ENCODE measurements around the gene GOLGA8J.
"Not testable (repeated sequence)": the region's sequence is repeated elsewhere in the genome, so short reads cannot be mapped to it uniquely, and the experiment has no call there.

The GOLGA8J gene

GRCh38 chr15:30082655-30083054 is at the start of gene GOLGA8J:
Gene GOLGA8J (plus strand): TSS chr15:30082955. CDS start chr15:30083053, 98 bp downstream.
- DNase-seq: not testable (repeated sequence)

- DNase-seq: no peak
Observed at GRCh38 chr15:30033211-30033610, 49.5 kb upstream of the GOLGA8J start.

- DNase-seq: no peak
Observed at GRCh38 chr15:30033763-30034162, 49.0 kb upstream of the GOLGA8J start.

GRCh38 chr15:30036036-30036703 is 46.6 kb upstream of the GOLGA8J start:
- no peak for DNase-seq

- no peak for DNase-seq
Observed at GRCh38 chr15:30038667-30039523, 43.9 kb upstream of the GOLGA8J start.

- no peak for DNase-seq
Observed at GRCh38 chr15:30041868-30042267, 40.9 kb upstream of the GOLGA8J start.

- DNase-seq: no peak
Observed at GRCh38 chr15:30042556-30042955, 40.2 kb upstream of the GOLGA8J start.

- DNase-seq: peak; percentile 5
Observed at GRCh38 chr15:30043211-30043655, 39.5 kb upstream of the GOLGA8J start.

- DNase-seq: no peak
Observed at GRCh38 chr15:30044377-30044776, 38.4 kb upstream of the GOLGA8J start.

- not testable (repeated sequence) for DNase-seq
Observed at GRCh38 chr15:30044826-30045225, 37.9 kb upstream of the GOLGA8J start.

- not testable (repeated sequence) for DNase-seq
Observed at GRCh38 chr15:30045248-30046041, 37.3 kb upstream of the GOLGA8J start.

- DNase-seq: no peak
Observed at GRCh38 chr15:30046430-30046829, 36.3 kb upstream of the GOLGA8J start.

- no peak for DNase-seq
Observed at GRCh38 chr15:30055604-30056003, 27.2 kb upstream of the GOLGA8J start.

GRCh38 chr15:30056166-30056565 is 26.6 kb upstream of the GOLGA8J start:
- DNase-seq: no peak

- no peak for DNase-seq
Observed at GRCh38 chr15:30059771-30060170, 23.0 kb upstream of the GOLGA8J start.

GRCh38 chr15:30062881-30063280 is 19.9 kb upstream of the GOLGA8J start:
- no peak for DNase-seq

- no peak for DNase-seq
Observed at GRCh38 chr15:30063835-30064546, 18.8 kb upstream of the GOLGA8J start.

GRCh38 chr15:30065025-30065801 is 17.5 kb upstream of the GOLGA8J start:
- no peak for DNase-seq

GRCh38 chr15:30068326-30068725 is 14.4 kb upstream of the GOLGA8J start:
- DNase-seq: no peak

- no peak for DNase-seq
Observed at GRCh38 chr15:30072630-30073029, 10.1 kb upstream of the GOLGA8J start.

- no peak for DNase-seq
Observed at GRCh38 chr15:30073915-30074314, 8.8 kb upstream of the GOLGA8J start.

GRCh38 chr15:30080816-30081215 is 1.9 kb upstream of the GOLGA8J start:
- not testable (repeated sequence) for DNase-seq
